ENCODE results near the gene APMAP.

The APMAP gene

GRCh38 chr20:24996449-24997377 is 4.2 kb upstream of the APMAP start:
- no peaks in the 10 kb centered on the region for H3F3A ChIP-seq (ENCODE audit: insufficient read depth)
- H3K79me2 ChIP-seq (ENCODE audit: insufficient read depth, low read length) = no peaks in the 10 kb centered on the region
- H3K27ac ChIP-seq (ENCODE audit: low read depth, low read length) = no peak overlapping the region
- H2AFZ ChIP-seq (ENCODE audit: low read depth, low read length, severe bottlenecking) = no peak overlapping the region
- H3K9me3 ChIP-seq (ENCODE audit: insufficient read depth, low read length) = no peaks in the 10 kb centered on the region
- no peak overlapping the region for H3K4me3 ChIP-seq (ENCODE audit: insufficient read depth, low read length, poor library complexity, severe bottlenecking)
- H3K9ac ChIP-seq (ENCODE audit: low read length) = no peak overlapping the region
- no peak overlapping the region for H3K4me2 ChIP-seq (ENCODE audit: low read depth, low read length, poor library complexity, severe bottlenecking)
- no peaks in the 10 kb centered on the region for H3K27me3 ChIP-seq (ENCODE audit: low read length)
- no peaks in the 10 kb centered on the region for H3K36me3 ChIP-seq (ENCODE audit: low read length)
- TF ChIP-seq, protein P1, sequence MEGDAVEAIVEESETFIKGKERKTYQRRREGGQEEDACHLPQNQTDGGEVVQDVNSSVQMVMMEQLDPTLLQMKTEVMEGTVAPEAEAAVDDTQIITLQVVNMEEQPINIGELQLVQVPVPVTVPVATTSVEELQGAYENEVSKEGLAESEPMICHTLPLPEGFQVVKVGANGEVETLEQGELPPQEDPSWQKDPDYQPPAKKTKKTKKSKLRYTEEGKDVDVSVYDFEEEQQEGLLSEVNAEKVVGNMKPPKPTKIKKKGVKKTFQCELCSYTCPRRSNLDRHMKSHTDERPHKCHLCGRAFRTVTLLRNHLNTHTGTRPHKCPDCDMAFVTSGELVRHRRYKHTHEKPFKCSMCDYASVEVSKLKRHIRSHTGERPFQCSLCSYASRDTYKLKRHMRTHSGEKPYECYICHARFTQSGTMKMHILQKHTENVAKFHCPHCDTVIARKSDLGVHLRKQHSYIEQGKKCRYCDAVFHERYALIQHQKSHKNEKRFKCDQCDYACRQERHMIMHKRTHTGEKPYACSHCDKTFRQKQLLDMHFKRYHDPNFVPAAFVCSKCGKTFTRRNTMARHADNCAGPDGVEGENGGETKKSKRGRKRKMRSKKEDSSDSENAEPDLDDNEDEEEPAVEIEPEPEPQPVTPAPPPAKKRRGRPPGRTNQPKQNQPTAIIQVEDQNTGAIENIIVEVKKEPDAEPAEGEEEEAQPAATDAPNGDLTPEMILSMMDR (IDR thresholded peaks at IDR 0.05; ENCODE audit: insufficient read depth, low read length, poor library complexity, severe bottlenecking) = no peak
- TF ChIP-seq EZH2phosphoT487 (conservative IDR thresholded peaks at IDR 0.05; ENCODE audit: low read length) = no peak
- no peaks in the 10 kb centered on the region for H4K20me1 ChIP-seq (ENCODE audit: low read depth, low read length)
- no peaks in the 10 kb centered on the region for H3K9me2 ChIP-seq (replicated peaks; ENCODE audit: insufficient read depth, low read length)

DNA sequence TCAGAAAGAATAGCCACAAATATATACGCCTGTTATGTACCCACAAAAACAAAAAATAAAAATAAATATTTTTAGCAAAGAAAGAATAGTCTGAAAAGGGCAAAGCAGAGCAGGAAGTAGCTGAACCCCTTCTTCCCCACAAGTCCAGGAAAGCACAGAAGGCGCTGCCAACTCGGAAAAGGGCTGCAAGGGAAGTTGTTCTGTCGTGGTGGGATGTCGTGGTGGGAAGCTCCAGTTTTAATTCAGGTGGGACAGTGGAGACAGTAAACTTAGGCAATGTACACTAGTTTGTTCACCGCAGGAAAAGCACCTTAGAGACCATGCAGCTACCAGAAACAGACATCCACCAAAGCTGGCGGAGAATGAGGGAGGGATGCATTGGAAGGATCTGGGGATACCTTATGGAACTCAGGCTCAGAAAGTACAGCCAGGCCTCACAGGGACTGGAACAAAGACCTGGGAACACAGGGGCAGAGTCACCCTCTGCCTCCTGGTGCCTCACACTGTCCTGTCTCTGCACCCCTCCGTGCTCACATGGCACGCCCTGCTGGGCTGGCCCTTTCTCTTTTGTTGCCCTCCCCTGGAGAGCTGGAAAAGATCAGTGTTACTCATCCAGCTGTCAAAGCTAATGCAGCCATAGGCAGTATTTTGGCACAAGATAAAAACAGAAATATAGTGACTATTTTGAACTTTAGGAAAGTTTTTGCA is 3.3 kb upstream of the APMAP start:
- H3K9me3 ChIP-seq (ENCODE audit: insufficient read depth, low read length) = no peaks in the 10 kb centered on the region
- H3K9me2 ChIP-seq (replicated peaks; ENCODE audit: insufficient read depth, low read length) = no peaks in the 10 kb centered on the region
- no peak overlapping the region for H3K27ac ChIP-seq (ENCODE audit: low read depth, low read length)
- H3K9ac ChIP-seq (ENCODE audit: low read length) = no peak overlapping the region
- no peaks in the 10 kb centered on the region for H3K36me3 ChIP-seq (ENCODE audit: low read length)
- no peaks in the 10 kb centered on the region; the same call in 1 of the 2 replicates for H3K79me2 ChIP-seq (ENCODE audit: insufficient read depth, low read length)
- H4K20me1 ChIP-seq (ENCODE audit: low read depth, low read length) = no peaks in the 10 kb centered on the region
- no peaks in the 10 kb centered on the region for H3K27me3 ChIP-seq (ENCODE audit: low read length)
- H2AFZ ChIP-seq (ENCODE audit: low read depth, low read length, severe bottlenecking) = no peak overlapping the region
- H3F3A ChIP-seq (ENCODE audit: insufficient read depth) = no peaks in the 10 kb centered on the region
- no peak overlapping the region for H3K4me3 ChIP-seq (ENCODE audit: insufficient read depth, low read length, poor library complexity, severe bottlenecking)
- TF ChIP-seq, protein P1 (IDR thresholded peaks at IDR 0.05; ENCODE audit: insufficient read depth, low read length, poor library complexity, severe bottlenecking) = no peak
- no peak for TF ChIP-seq EZH2phosphoT487 (conservative IDR thresholded peaks at IDR 0.05; ENCODE audit: low read length)
- no peak overlapping the region for H3K4me2 ChIP-seq (ENCODE audit: low read depth, low read length, poor library complexity, severe bottlenecking)

DNA sequence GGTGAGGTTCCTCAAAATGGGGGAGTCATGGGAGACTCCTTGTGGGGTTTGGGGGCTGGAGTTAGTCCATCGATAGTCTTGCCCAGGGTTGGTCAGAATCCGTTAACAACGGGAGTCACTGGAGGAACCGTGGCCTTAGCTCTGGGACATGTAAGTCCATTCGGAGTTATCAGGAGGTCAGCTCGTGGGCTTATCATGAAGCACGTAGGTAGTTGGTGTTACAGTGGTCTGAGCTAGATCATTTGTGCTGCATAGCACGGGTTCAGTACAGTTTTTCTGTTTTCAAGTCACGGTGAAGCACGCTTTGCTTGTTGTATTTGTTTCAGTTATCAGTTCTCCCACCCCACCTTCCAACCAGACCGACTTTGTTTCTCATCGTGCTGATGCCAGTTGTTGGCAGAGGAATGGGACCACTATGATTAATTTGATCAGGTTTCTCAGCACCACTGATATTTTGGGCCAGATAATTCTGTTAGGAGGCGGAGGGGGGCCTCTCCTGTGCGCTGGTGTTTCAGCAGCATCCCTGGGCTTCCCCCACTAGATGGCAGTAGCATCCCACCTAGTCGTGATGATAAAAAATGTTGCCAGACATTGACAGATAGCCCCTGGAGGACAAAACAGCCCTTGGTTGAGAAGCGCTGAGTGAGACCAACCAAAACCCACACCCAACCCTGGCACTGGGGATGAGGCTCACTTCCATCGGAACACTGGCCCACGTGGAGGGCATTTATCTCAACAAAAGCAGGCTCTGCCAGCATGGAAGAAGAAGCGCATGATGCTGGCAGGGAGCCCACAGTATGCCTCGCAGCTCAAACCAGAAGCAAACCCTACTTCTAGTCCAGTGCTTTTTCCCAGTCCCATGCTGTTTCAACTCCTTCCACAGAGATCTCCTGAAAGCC is 2.2 kb upstream of the APMAP start:
- no peaks in the 10 kb centered on the region for H4K20me1 ChIP-seq (ENCODE audit: low read depth, low read length)
- no peaks in the 10 kb centered on the region for H3K9me3 ChIP-seq (ENCODE audit: insufficient read depth, low read length)
- H3K4me3 ChIP-seq (ENCODE audit: insufficient read depth, low read length, poor library complexity, severe bottlenecking) = no peak overlapping the region
- H3K27ac ChIP-seq (ENCODE audit: low read depth, low read length) = no peak overlapping the region
- no peak overlapping the region for H3K4me2 ChIP-seq (ENCODE audit: low read depth, low read length, poor library complexity, severe bottlenecking)
- H3K9me2 ChIP-seq (replicated peaks; ENCODE audit: insufficient read depth, low read length) = no peaks in the 10 kb centered on the region
- no peaks in the 10 kb centered on the region for H3K27me3 ChIP-seq (ENCODE audit: low read length)
- TF ChIP-seq, protein P1 (IDR thresholded peaks at IDR 0.05; ENCODE audit: insufficient read depth, low read length, poor library complexity, severe bottlenecking) = peak; percentile 87
- no peak for TF ChIP-seq EZH2phosphoT487 (conservative IDR thresholded peaks at IDR 0.05; ENCODE audit: low read length)
- no peaks in the 10 kb centered on the region; the same call in 1 of the 2 replicates for H3K79me2 ChIP-seq (ENCODE audit: insufficient read depth, low read length)
- H3K9ac ChIP-seq (ENCODE audit: low read length) = no peak overlapping the region
- no peaks in the 10 kb centered on the region for H3K36me3 ChIP-seq (ENCODE audit: low read length)
- no peak overlapping the region for H2AFZ ChIP-seq (ENCODE audit: low read depth, low read length, severe bottlenecking)
- no peaks in the 10 kb centered on the region for H3F3A ChIP-seq (ENCODE audit: insufficient read depth)
